Measurements from ENCODE around the gene CEACAM21.

The CEACAM21 gene

GRCh38 chr19:41589371-41589770 lies 13.4 kb downstream of the CEACAM21 start:
- no peaks in the 10 kb centered on the region for H3K27me3 ChIP-seq (replicated peaks; ENCODE audit: insufficient read depth, low read length)

GRCh38 chr19:41590936-41591335 lies 15.0 kb downstream of the CEACAM21 start:
- H4K20me1 ChIP-seq (ENCODE audit: insufficient read depth, low read length) = no peaks in the 10 kb centered on the region
- H3K27ac ChIP-seq (ENCODE audit: low read length) = no peak overlapping the region
- H3K27me3 ChIP-seq (replicated peaks; ENCODE audit: insufficient read depth, low read length) = no peaks in the 10 kb centered on the region
- H3K9me2 ChIP-seq (replicated peaks; ENCODE audit: insufficient read depth, low read length) = no peaks in the 10 kb centered on the region
- TF ChIP-seq CTCF (IDR thresholded peaks at IDR 0.05; ENCODE audit: low read length) (no peak), EZH2phosphoT487 (IDR thresholded peaks at IDR 0.05; ENCODE audit: low read length) (no peak), EZH2 (optimal IDR thresholded peaks at IDR 0.05; ENCODE audit: low read depth, low read length) (no peak)
- no peaks in the 10 kb centered on the region for H3K4me1 ChIP-seq (ENCODE audit: low read length)
- H3K9ac ChIP-seq (ENCODE audit: low read length) = no peak overlapping the region
- H3K9me3 ChIP-seq (replicated peaks; ENCODE audit: insufficient read depth, low read length) = no peaks in the 10 kb centered on the region
- DNase-seq = no peak
- no peak overlapping the region for H3K4me2 ChIP-seq (ENCODE audit: low read depth, low read length)
- H3F3A ChIP-seq (ENCODE audit: insufficient read depth, low read length) = no peaks in the 10 kb centered on the region
- no peak overlapping the region for H3K4me3 ChIP-seq (ENCODE audit: low read length)
- no peaks in the 10 kb centered on the region for H3K36me3 ChIP-seq (replicated peaks; ENCODE audit: insufficient read depth, low read length)
- H2AFZ ChIP-seq (ENCODE audit: low read length) = no peak overlapping the region
- no peaks in the 10 kb centered on the region for H3K79me2 ChIP-seq (ENCODE audit: low read length)

More at GRCh38 chr19:41589371-41589770, 13.4 kb downstream of the CEACAM21 start:
- Histone ChIP-seq H3K9me3 (replicated peaks; ENCODE audit: insufficient read depth, low read length) (no peaks in the 10 kb centered on the region), H3K36me3 (replicated peaks; ENCODE audit: insufficient read depth, low read length) (no peaks in the 10 kb centered on the region), H3K4me3 (ENCODE audit: low read length) (no peak overlapping the region), H3K9ac (ENCODE audit: low read length) (no peak overlapping the region), H3K4me2 (ENCODE audit: low read depth, low read length) (no peak overlapping the region), H3K27ac (ENCODE audit: low read length) (no peak overlapping the region), H3K4me1 (ENCODE audit: low read length) (no peaks in the 10 kb centered on the region), H3K79me2 (ENCODE audit: low read length) (no peaks in the 10 kb centered on the region), H2AFZ (ENCODE audit: low read length) (no peak overlapping the region), H3F3A (ENCODE audit: insufficient read depth, low read length) (no peaks in the 10 kb centered on the region), H4K20me1 (ENCODE audit: insufficient read depth, low read length) (no peaks in the 10 kb centered on the region), H3K9me2 (replicated peaks; ENCODE audit: insufficient read depth, low read length) (no peaks in the 10 kb centered on the region)
- DNase-seq = no peak
- TF ChIP-seq CTCF (IDR thresholded peaks at IDR 0.05; ENCODE audit: low read length) (no peak), EZH2 (optimal IDR thresholded peaks at IDR 0.05; ENCODE audit: low read depth, low read length) (no peak), EZH2phosphoT487 (IDR thresholded peaks at IDR 0.05; ENCODE audit: low read length) (no peak)

GRCh38 chr19:41591951-41592562 lies 16.1 kb downstream of the CEACAM21 start:
- Histone ChIP-seq H3K9ac (ENCODE audit: low read length) (no peak overlapping the region), H3K36me3 (replicated peaks; ENCODE audit: insufficient read depth, low read length) (no peaks in the 10 kb centered on the region), H3K4me3 (ENCODE audit: low read length) (no peak overlapping the region), H3K9me2 (replicated peaks; ENCODE audit: insufficient read depth, low read length) (no peaks in the 10 kb centered on the region), H3F3A (ENCODE audit: insufficient read depth, low read length) (no peaks in the 10 kb centered on the region), H3K27me3 (replicated peaks; ENCODE audit: insufficient read depth, low read length) (0 out of 2 replicates have a peak, but pooled peaks cover 9% of the 10 kb centered on the region), H2AFZ (ENCODE audit: low read length) (no peak overlapping the region), H3K4me1 (ENCODE audit: low read length) (no peaks in the 10 kb centered on the region), H3K9me3 (replicated peaks; ENCODE audit: insufficient read depth, low read length) (no peaks in the 10 kb centered on the region), H3K4me2 (ENCODE audit: low read depth, low read length) (no peak overlapping the region), H3K79me2 (ENCODE audit: low read length) (no peaks in the 10 kb centered on the region), H3K27ac (ENCODE audit: low read length) (no peak overlapping the region), H4K20me1 (ENCODE audit: insufficient read depth, low read length) (no peaks in the 10 kb centered on the region; the same call in 1 of the 2 replicates)
- no peak for DNase-seq
- TF ChIP-seq CTCF (IDR thresholded peaks at IDR 0.05; ENCODE audit: low read length) (no peak), EZH2phosphoT487 (IDR thresholded peaks at IDR 0.05; ENCODE audit: low read length) (no peak), EZH2 (optimal IDR thresholded peaks at IDR 0.05; ENCODE audit: low read depth, low read length) (no peak)
